Stromal cell of bone marrow (primary cell): ENCODE results near the gene APBB2.

Source experiments
- DNase-seq: peaks from one replicate; pipeline ENCODE4 v3.0.0-alpha.2; 2012; ENCODE audit warnings: low read depth

Gene APBB2

GRCh38 chr4:40972722-40973121 is 241.6 kb downstream of the APBB2 start:
- DNase-seq, result no peak

GRCh38 chr4:40971338-40971737 is 243.0 kb downstream of the APBB2 start:
- no peak for DNase-seq

GRCh38 chr4:40969501-40969900 is 244.8 kb downstream of the APBB2 start:
- no peak for DNase-seq

- DNase-seq, result no peak
Measured at GRCh38 chr4:40967550-40967949, 246.8 kb downstream of the APBB2 start.

- DNase-seq, result no peak
Measured at GRCh38 chr4:40966091-40966490, 248.3 kb downstream of the APBB2 start.

- no peak for DNase-seq
Measured at GRCh38 chr4:40963897-40964478, 250.4 kb downstream of the APBB2 start.

- DNase-seq, result no peak
Measured at GRCh38 chr4:40962551-40963180, 251.7 kb downstream of the APBB2 start.

- DNase-seq, result no peak
Measured at GRCh38 chr4:40960941-40961340, 253.4 kb downstream of the APBB2 start.

GRCh38 chr4:40957281-40957680 is 257.1 kb downstream of the APBB2 start:
- DNase-seq, result no peak

GRCh38 chr4:40956721-40957255 is 257.6 kb downstream of the APBB2 start:
- no peak for DNase-seq

- DNase-seq, result no peak
Measured at GRCh38 chr4:40954088-40954668, 260.2 kb downstream of the APBB2 start.

- no peak for DNase-seq
Measured at GRCh38 chr4:40953283-40954087, 260.9 kb downstream of the APBB2 start.

GRCh38 chr4:40952672-40953071 is 261.7 kb downstream of the APBB2 start:
- DNase-seq, result no peak

- DNase-seq, result no peak
Measured at GRCh38 chr4:40952217-40952616, 262.1 kb downstream of the APBB2 start.

- no peak for DNase-seq
Measured at GRCh38 chr4:40951026-40951425, 263.3 kb downstream of the APBB2 start.

- no peak for DNase-seq
Measured at GRCh38 chr4:40949358-40950100, 264.8 kb downstream of the APBB2 start.

- DNase-seq, result no peak
Measured at GRCh38 chr4:40948014-40948413, 266.3 kb downstream of the APBB2 start.

GRCh38 chr4:40946652-40947051 is 267.7 kb downstream of the APBB2 start:
- DNase-seq, result no peak

- no peak for DNase-seq
Measured at GRCh38 chr4:40940756-40941155, 273.6 kb downstream of the APBB2 start.

GRCh38 chr4:40940317-40940741 is 274.0 kb downstream of the APBB2 start:
- peak; percentile 54 for DNase-seq

GRCh38 chr4:40939856-40940255 is 274.5 kb downstream of the APBB2 start:
- DNase-seq, result no peak

- DNase-seq, result no peak
Measured at GRCh38 chr4:40938337-40938736, 276.0 kb downstream of the APBB2 start.
